Retina (tissue), 1 donor: Measurements from ENCODE around the gene GAB2.
"Not testable (repeated sequence)": the region's sequence is repeated elsewhere in the genome, so short reads cannot be mapped to it uniquely, and the experiment has no call there.

Source experiments
- DNase-seq: peaks from one replicate; pipeline ENCODE4 v3.0.0-alpha.2; 2016

The GAB2 gene

DNA sequence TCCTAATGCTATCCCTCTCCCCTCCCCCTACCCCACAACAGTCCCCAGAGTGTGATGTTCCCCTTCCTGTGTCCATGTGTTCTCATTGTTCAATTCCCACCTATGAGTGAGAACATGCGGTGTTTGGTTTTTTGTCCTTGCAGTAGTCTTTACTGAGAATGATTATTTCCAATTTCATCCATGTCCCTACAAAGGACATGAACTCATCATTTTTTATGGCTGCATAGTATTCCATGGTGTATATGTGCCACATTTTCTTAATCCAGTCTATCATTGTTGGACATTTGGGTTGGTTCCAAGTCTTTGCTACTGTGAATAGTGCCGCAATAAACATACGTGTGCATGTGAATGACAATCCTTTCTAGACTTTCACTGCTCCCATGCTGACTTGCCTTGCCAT is 241.8 kb downstream of the GAB2 start:
- DNase-seq: not testable (repeated sequence)

DNA sequence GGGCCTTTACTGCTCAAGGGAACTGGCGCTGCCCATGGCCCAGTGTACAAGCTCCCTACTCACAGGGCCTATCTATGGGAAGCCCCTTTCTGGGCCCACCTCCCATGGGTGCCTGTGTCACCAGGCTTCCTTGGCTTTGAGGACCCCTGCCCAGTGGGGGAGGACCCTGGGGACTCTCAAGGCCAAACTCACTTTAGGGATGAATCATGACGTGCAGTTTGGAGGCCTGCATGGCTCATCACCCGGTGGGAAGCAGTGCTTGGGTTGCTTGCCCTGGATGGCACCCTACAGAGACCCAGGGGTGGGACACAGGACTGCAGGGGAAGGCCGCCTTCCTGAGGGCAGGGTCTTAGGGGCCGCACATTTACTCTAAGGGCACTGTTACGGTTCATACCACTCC is 245.7 kb downstream of the GAB2 start:
- DNase-seq: no peak

DNA sequence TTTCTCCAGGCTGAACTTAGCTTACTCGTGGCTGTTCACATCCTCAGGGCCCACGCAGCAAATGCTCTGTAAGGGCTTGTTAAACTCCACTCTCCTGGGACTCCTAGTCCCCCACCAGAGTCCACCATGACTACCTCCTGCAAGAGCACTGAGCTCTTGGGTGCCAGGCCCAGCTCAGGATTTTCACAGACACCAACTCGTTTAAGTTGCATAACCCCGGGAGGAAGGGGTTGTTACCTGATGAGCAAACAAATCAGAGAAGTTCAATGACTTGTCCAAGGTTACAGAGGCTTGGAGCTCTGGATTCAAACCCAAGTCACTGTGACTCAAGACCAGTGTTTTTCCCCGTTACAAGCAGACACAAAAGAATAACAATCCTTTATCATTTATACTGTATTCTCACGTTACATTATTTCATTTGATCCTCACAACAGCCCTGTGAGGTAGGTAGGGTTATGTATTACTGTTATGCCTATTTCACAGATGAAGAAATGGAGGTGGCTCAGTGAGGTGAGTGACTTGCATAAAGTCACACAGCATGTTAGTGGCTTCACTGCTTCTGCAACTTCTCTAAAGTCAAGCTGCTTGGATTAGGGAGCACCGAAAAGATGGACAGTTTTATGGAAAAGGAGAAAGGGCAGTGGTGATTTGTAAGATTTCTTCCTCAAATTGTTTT is 246.6 kb downstream of the GAB2 start:
- DNase-seq: no peak

DNA sequence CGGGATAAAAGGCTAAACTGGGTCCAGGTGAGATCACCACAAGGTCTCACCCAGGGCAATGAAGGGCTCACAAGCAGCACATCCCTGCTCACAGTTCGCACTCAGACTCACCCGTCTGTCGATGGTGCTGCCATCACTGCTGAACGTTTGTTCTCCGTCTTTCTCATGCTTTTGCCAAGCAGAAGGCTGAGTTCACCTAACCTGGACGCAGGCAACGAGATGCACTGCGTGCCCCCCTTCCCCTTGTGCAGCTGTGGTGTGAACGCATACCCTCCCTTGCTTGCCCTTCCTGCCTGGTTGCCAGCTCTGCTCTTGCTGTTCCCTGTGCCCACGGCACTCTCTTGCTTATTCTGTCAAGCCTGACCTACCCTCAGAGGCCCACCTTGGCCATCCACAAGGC is 247.2 kb downstream of the GAB2 start:
- no peak for DNase-seq

DNA sequence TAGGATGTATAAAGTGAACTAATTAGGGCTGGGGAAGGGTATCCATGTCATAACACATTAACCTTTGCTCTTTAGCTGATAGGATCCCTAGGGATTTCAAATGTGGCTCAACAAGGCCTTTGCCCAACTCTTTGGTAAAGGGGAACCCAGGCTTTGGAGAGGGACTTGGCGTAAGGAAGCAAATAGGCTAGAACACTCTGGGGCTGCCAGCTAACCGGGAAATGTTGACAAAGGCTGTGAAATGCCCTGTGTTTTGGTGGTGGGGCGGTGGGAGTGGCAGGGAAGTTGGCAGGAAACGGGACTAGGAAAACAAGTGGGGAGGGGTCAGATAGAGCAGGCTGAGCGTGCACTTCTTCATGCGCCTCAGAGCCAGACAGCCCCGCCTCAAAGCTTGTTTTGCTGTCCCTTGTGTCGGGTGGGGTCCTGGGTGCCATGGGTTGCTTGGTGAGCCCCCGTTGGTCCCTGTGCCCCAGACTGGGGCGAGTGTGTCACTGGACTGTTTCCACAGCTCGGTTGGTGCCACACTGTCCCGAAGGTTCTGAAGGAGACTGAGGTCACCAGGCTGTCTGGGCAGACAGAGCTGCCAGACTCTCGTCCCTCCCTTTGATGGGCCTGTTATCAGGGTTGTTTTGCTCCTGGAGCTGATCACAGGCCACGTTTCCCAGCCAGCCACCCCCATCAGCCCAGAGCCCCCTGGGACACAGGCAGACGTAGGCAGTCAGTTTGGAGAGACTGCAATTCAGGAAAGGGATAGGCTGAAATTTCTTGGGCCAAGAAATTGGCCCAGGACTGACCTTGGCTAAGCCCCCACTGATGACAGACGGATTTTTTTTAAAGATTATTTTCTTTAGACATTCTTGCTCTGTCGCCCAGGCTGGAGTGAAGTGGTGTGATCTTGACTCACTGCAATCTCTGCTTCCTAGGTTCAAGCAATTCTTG is 248.8 kb downstream of the GAB2 start:
- DNase-seq: no peak

DNA sequence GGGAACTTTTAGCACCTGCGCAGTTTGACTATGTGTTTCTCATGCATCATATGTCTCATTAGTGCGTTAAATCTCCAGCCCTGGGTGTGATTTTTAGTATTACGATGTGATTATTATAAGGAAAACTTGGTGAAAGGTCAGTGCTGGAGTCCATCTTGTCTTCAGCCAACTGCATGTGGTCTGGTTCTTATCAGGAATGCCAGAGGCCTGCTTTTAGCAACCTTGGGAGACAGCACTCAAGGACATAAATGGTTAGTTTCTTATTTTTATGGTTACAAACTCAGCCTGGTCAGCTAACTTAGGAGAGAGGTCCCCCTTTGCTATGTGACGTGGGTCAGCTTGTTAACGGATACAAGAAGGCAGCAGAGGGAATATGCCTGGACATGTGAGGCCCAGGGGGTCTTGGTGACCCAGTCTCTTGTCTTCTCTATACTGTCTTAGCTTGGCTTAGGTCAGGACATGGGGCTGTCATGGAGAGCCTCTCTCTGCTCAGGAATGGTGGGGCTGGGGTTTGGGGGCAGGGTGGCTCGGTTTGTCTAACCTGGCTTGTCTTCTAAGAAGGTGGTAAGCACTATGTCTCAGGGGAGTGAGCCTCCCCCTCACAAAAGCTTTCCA is 250.7 kb downstream of the GAB2 start:
- DNase-seq: no peak
